Stimulated activated CD4-positive, alpha-beta T cell treated with anti-CD3 and anti-CD28 coated beads, TNF-alpha, amount 100 ng/mL, for 48 hours (primary cell): Measurements from ENCODE around the gene PAEP.
"Not testable (repeated sequence)": the region's sequence is repeated elsewhere in the genome, so short reads cannot be mapped to it uniquely, and the experiment has no call there.

Source experiments
- DNase-seq, 3 donors: peaks; one replicate each; pipeline ENCODE4 v3.0.0-alpha.2; 2020; ENCODE audit warnings: low read depth in 3 of 3

The PAEP gene

GRCh38 chr9:135526089-135526729 is 35.3 kb upstream of the PAEP start:
- no peak for DNase-seq

GRCh38 chr9:135526730-135527571 is 34.6 kb upstream of the PAEP start:
- DNase-seq = no peak

- DNase-seq = not testable (repeated sequence)
Measured at GRCh38 chr9:135528842-135529435, 32.6 kb upstream of the PAEP start.

DNA sequence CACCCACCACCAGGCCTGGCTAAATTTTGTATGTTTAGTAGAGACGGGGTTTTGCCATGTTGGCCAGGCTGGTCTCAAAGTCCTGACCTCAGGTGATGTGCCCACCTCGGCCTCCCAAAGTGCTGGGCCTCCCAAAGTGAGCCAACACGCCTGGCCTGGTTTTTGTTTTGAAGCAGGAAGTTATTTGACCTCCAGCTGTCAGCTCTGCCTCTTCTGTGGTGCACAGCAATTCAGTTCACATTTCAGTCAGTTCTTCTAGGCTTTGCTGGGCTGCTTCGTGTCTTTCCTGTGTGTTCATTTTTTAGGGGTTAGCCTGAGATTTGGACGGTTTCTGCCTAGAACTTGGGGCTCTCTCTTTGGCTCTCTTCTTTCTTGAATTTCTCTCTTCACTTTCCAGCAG is 31.4 kb upstream of the PAEP start:
- DNase-seq = no peak

DNA sequence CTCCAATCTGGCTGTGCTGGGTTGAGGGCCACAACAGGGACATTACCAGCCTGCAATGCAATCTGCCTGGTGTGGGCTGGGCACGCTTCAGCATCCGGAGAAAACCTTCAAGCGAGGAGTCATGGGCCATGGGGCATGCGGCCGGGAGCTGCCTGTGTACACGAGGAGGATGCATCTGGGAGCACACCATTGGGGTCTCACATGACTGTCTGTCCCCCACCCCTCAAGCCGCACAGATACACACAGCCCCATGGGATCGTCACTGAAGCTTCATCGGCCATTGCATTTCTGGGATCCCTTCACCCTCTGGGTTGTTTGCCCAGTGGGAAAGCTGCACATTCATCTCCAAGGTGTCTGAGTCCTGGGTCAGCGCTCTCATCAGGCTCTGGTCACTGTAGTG is 30.5 kb upstream of the PAEP start:
- DNase-seq = no peak

DNA sequence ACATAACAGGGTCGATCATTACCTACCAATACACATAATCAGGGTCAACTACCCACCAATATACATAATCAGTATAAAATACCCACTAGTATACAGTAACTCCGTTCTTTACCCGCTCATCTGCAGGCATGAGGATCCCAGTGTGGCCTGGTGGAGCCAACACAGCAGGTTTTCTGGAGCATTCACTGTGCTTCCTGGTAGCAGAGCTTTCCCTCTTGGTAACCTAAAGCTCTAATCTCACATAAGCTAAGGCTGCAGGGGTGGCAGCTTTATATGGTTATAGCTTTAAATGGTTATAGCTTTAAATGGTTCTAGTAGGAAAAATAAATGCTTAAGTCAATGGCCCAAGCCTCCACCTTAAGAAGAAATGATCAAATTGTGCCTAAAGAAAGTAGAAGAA is 28.4 kb upstream of the PAEP start:
- no peak for DNase-seq

- no peak for DNase-seq
Measured at GRCh38 chr9:135533674-135534073, 27.9 kb upstream of the PAEP start.

DNA sequence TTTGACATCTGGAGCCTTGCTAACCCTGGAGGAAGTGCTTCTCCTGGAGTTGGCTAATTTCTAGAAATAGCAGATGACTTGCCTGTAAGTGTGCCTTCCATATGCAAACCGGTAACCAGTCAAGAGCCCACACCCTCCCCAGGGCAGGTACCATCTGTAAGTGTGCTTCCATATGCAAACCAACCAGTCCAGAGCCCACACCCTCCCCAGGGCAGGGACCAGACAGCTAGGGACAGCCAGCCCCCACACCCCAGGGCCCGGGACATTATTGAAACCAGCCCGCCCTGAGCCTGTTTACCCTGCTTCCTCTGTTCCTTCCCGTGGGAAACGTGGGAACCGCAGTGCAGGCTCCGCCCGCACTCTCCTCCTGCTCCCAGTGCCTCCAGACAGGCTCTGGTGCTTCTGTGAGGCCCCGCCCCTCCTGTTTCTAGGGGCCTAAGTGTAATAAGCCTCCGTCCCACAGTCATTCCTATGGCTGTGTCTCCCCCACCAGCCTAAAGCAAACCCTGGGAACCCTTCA is 27.3 kb upstream of the PAEP start:
- DNase-seq = not testable (repeated sequence)

DNA sequence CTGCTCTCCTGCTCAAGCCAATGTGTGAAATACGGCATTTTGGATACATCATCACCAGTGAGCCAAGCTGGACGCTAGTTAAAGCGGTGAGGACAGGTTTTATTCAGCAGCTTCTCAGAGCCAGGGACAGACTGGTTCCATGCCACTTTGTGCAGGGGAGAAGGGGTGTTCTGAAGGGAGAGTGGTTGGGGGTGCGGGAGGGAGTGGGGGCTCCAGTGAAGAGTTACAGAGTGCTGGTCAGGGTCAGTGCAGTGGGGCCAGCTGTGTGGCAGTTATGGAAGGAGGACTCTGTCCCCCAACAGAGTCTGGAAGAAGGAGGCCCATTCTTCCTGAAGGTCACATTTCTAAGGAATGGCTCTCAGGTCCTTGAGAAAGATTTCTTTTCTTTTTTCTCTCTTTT is 26.7 kb upstream of the PAEP start:
- not testable (repeated sequence) for DNase-seq

DNA sequence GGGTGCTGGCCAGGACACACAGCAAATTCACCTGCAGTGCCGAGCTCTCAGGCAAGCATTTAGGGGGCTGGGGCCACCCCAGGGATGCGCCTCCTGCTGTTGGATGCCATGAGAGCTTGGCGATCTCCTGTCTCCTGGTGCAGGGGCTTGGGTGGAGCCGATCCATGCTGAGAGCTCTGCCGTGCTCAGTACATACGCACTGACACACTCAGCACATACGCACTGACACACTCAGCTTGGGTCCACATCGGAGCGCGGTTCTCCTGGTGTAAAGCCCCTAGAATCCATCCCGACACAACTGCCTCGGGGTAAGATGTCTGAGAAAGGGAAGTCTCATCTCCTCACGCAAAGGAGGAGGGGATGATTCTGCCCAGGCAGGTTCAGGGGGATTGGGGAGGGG is 25.9 kb upstream of the PAEP start:
- DNase-seq = not testable (repeated sequence)

DNA sequence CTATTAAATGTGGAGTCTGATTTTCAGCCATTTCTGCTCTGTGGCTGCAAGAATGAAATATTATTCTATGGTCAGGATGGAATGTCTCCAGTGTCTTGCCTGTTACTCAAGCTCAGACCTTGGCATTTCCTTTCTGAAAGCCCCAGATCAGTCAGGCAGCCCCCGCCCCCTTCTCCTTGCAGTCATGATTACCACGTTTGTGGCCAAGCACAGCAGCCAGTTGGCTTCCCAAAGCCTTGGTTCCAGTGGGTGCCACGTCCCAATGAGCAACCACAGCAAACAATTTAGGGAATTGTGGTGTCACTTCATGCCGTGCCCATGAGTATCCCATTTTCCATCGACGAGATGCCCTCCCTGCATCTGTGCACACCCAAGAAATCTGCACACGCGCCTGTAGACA is 25.3 kb upstream of the PAEP start:
- no peak for DNase-seq

DNA sequence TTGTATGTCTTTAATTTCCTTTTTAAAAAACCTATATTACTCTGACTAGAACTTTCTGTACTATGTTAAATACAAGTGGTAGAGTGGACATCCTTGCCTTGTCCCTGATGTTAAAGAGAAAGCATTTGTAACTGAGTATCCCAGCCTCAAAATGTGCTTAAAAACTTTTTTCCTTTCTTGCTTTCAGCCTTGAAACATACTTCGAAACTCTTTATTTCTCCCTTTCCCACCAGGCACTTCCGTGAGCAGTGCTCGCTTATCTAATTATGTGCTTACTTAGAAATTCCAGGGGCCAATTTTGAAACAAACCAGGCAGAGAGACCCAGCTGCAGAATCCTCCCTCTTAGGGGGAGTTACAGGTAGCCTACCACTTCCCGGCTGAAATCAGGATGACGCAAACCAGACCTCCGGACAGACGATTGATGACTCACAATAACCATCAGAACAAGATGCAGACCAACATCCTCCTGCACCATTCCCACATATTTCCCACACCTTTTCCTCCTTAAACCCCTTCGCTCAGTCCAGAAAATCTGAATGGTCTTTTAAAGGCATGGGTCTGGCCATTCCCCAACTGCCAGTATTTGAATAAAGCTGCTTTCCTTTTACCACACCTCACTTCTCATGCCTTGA is 18.2 kb upstream of the PAEP start:
- not testable (repeated sequence) for DNase-seq

- DNase-seq = no peak
Measured at GRCh38 chr9:135544981-135545635, 16.4 kb upstream of the PAEP start.

DNA sequence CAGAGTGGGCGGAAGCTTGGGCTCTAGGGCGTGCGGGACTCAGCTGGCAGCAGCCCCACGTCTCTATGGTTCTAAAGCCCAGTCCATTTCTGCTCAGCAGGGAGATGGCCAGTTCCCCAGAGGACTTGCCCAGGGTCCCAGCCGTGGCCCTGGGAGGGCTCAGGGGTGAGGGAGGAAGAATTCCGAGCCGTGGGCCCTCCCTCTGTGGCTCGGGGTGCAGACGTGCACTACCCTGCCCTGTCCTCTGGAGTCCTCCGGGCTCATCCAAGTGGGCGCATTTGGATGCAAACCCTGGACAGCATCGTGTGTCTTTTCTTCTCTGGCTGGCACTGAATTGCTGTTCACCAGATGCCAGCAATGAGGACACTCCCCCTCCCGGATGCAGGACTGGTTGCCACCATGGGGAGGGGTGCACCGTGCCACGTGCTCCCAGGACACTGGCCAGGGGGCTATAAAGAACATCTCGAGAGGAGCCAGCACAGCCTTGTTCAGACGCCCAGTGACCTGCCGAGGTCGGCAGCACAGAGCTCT is 15.8 kb upstream of the PAEP start, which contains the start of gene OBP2A:
Gene OBP2A (plus strand): TSS at position 481 of the 531 bp plus-strand sequence. CDS start 55 bp downstream, outside the sequence.
- not testable (repeated sequence) for DNase-seq

GRCh38 chr9:135546792-135547617 is 14.6 kb upstream of the PAEP start:
- not testable (repeated sequence) for DNase-seq

DNA sequence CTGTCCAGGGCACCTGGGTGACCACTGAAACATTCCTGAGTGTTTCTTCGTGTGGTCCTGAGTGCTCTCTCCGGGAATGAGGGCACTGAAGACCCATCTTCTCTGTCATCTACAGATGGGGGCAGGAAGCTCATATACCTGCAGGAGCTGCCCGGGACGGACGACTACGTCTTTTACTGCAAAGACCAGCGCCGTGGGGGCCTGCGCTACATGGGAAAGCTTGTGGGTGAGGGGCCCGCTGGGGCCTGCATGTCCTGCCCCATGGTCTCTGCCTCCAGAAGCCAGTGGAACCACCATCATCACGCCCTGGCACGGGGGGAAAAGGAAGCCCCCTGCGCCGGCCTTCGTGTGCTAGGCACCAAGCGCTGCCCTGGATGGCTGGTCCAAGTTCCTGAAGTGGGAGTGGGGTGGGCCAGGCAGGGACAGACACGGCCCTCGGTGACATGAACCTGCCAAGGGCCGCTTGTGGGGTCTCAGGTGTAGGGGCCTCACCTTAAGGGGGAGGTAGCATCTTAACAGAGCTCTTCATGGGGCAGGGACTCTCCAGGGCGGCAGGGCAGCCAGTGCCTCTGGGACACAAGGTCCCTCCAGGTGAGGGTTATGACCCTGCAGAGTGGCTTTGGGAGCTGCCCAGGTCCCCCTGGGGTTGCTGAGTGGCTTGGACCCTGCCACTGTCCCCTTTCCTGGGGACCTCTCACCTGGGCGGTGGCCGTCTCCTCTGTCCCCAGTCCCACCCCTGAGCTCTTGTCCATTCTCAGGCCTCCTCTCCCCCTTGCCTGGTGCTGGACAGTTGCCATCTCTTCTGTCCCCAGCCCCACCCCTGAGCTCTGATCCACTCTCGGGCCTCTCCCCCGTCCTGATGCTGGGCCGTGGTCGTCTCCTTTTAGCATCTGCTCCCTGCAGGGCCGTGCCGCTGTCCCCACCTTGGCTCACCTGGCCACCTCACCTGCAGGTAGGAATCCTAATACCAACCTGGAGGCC is 13.5 kb upstream of the PAEP start:
- DNase-seq = no peak

GRCh38 chr9:135549478-135550343 is 11.8 kb upstream of the PAEP start:
- not testable (repeated sequence) for DNase-seq

DNA sequence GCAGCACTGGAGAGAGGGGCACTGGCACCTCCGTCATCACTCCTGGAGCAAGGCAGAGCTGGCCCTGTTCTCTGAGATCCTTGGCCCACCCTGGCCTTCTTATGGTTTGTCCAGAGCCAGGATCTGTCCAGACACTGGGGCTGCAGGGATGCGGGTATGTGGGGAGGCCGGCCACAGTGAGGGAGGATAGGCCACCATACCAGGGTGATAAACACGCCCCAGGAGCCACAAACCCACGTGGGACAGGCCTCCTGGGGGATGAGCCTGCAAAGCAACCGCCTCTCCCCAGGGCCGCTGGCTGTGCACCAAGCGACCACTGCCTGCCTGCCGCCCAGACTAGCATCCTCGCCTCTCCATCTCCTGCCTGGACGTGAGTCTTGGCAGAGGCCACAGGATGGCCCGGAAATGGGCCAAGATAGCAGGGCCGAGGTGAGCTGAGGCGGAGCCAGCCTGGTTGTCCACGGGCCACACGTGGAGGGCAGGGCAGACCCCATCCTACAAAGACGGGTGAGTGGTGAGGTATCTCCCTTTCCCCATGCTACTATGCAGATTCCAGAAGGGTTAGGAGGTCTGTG is 11.1 kb upstream of the PAEP start:
- DNase-seq = no peak
